ENCODE data around the gene INPP5A.
"Not testable (repeated sequence)": the region's sequence is repeated elsewhere in the genome, so short reads cannot be mapped to it uniquely, and the experiment has no call there.

Gene INPP5A

DNA sequence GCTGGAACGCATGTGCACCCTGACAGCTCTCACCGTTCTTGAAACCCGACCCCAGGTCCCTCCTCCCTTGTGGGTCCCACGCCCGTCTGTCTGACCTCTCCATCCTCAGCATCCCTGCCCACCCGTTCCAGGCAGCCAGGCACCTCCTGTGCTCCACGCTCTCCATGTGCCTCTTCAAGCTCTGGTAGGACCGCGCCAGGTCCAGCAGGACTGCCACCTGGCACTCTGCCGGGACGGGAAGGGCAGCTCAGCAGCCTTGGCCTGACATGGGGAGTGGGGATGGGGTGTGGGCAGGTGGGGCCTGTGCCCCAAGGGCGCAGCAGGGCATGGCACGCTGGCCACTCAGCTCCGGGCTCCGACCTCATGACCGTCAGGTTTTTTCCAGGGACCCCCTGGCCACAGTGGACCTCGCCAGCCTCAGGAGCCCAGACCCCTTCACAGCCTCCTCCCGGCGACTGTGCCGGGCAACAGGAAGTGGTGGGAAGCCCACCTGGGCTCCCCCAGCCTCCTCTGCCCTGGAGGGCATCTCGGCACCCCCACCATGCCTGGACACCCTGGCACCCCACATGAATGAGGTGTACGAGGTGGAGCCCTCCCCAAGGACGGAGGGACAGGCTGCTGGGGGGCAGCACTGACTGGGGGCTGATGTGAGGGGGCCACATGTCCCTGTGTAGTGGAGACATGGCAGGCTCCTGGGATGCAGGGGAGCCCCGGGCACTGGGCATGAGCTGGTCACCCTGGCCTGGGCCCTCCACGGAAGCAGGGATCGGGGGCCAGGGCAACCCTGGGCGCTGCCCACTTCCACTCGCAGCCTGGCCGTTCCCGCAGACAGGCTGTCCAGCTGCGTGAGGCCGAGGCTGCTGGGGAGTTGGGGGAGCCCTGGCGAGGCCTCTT, 273.5 kb downstream of the INPP5A start:
- no peak for DNase-seq

DNA sequence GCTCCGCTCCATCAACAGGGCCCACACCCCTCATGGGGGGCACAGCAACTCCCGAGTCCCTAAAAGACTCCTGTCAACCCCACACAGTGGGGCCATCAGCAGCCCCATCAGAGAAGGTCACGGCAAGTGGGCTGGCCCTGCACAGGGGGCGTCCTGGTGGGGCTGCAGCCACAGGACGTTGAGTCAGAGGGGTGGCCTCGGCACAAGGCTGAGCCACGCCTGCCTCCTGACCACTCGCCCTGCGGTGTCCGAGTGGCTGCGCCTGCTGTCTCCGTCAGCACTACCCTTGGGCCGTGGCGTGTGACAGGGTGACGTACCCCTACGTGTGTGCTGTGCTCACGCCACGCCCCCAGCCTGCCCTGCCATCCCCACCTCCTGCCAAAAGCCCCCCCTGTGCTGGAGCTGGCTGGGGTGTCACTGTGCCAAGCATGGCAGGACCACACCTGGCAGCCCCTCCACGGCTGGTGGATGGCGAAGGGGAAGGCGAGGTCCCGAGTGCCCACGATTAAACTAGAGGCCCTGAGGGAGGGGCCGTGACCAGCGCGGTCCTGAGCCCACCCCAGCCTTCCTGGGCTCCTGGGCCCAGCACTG, 274.4 kb downstream of the INPP5A start:
- DNase-seq = no peak

DNA sequence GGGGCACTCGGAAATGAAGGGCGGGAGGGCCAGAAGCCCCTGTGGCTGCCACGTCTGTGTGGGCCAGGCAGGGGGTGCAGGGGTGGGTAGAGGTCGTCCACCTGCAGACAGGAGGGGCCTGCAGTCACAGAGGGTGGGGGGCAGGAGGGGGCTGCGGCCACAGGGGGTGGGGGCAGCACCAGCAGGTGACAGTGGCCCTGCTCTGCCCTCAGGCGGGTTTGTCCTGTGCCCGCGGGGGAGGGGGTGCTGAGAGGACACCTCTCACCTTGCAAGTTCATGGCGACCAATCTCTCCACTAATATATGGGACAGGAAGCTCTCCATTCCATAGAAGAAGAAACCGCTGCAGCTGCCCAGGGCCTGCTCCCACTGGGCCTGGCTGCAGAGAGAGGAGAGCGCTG, 274.9 kb downstream of the INPP5A start:
- no peak for DNase-seq

DNA sequence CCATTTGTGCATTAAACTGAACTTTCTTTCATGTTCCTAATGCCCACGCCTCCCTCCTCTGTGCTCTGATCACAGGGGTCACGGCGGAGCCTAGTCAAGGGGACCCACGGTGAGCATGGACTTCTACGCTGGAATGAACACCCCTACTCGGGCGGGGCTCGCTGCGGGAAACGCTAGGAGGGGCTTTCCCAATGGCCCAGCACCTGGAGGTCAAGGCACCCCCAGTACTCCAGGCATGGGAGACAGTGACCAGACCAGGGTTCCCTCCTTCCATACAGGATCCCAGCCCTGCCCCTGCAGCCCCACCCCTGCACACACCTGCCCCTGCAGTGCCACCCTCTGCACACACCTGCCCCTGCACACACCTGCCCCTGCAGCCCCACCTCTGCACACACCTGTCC, 275.4 kb downstream of the INPP5A start:
- DNase-seq = no peak

GRCh38 chr10:132813560-132814468, 276.2 kb downstream of the INPP5A start:
- DNase-seq = no peak

- DNase-seq = no peak
These were observed 276.9 kb downstream of the INPP5A start for GRCh38 chr10:132814469-132814856.

GRCh38 chr10:132815168-132815857, 277.7 kb downstream of the INPP5A start:
- no peak for DNase-seq

- no peak for DNase-seq
These were observed 279.1 kb downstream of the INPP5A start for GRCh38 chr10:132816718-132817117.

DNA sequence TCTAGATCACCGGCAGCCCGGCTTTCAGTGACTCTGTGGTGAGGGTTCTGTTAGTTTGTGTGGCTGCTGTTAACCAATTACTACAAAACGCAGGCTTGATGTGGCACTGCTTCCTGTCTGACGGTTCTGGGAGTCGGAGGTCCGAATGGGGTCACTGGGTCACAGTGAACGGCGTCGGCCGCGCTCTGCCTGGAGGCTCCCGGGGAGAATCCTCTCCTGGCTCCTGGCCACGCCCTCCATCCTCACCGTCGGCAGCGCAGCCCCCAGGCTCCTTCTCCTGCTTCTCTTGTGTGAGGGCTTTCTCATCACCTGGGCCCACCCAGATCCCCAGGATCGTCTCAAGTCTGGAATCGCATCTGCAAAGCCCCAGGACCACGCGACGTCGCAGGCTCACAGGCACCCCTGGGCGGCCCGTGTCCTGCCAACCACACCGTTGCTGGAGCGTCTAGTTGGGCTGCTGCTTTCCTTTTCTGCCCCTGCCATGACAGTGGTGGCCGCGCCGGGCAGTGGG, 280.2 kb downstream of the INPP5A start:
- DNase-seq = no peak

GRCh38 chr10:132820056-132820455, 282.5 kb downstream of the INPP5A start:
- no peak for DNase-seq

DNA sequence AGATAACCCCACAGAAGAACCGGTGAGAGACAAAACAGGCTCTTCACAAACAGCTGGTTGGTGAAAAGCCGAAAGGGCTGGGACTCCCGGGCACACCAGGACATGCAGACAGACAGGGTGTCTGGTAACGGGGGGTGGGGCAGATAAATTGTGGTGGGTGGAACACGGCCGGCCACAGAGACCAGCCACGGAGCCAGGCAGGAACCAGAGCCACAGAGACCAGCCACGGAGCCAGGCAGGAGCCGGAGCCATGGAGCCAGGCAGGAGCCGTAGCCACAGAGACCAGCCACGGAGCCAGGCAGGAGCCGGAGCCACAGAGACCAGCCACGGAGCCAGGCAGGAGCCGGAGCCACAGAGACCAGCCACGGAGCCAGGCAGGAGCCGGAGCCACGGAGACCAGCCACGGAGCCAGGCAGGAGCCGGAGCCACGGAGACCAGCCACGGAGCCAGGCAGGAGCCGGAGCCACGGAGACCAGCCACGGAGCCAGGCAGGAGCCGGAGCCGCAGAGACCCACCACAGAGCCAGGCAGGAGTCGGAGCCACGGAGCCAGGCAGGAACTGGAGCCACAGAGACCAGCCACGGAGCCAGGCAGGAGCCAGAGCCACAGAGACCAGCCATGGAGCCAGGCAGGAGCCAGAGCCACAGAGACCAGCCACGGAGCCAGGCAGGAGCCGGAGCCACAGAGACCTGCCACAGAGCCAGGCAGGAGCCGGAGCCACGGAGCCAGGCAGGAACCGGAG, 288.4 kb downstream of the INPP5A start:
- not testable (repeated sequence) for DNase-seq

GRCh38 chr10:132826524-132827422, 289.2 kb downstream of the INPP5A start:
- DNase-seq = no peak

GRCh38 chr10:132827423-132827789, 289.8 kb downstream of the INPP5A start:
- no peak for DNase-seq

GRCh38 chr10:132827861-132828539, 290.4 kb downstream of the INPP5A start:
- DNase-seq = no peak

DNA sequence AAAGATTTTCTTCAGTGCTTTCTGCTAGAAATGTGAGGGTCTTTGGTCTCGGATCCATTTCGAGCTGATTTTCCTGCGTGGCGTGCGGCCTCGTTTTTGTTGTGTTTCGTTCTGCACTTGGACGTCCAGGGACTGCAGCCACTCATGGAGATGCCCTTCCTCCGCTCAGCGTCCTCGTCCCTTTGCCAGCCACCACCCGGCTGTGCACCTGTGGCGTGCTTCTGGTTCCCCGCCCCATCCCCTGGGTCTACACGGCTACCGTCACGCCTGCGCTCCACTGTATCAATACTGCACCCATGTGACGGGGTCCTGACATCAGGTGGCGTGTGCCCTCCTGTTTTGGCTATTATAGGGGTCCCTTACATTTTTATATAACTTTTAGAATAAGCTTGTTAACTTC, 291.1 kb downstream of the INPP5A start:
- DNase-seq = no peak

GRCh38 chr10:132829403-132829802, 291.8 kb downstream of the INPP5A start:
- no peak for DNase-seq

GRCh38 chr10:132832186-132832969, 294.8 kb downstream of the INPP5A start:
- DNase-seq = no peak

Measured in midbrain (tissue), 1 donor.